ENCODE measurements around the gene TMEM184B. TPM values are rescaled to one million over a fixed set of nuclear protein-coding genes. Genes with fewer than 3 reads are reported as not detected.
"Not testable (repeated sequence)": the region's sequence is repeated elsewhere in the genome, so short reads cannot be mapped to it uniquely, and the experiment has no call there.

Gene TMEM184B
- total RNA-seq, 4 donors from 2014 or later = 39.4 to 108 (median 75.3) TPM

DNA sequence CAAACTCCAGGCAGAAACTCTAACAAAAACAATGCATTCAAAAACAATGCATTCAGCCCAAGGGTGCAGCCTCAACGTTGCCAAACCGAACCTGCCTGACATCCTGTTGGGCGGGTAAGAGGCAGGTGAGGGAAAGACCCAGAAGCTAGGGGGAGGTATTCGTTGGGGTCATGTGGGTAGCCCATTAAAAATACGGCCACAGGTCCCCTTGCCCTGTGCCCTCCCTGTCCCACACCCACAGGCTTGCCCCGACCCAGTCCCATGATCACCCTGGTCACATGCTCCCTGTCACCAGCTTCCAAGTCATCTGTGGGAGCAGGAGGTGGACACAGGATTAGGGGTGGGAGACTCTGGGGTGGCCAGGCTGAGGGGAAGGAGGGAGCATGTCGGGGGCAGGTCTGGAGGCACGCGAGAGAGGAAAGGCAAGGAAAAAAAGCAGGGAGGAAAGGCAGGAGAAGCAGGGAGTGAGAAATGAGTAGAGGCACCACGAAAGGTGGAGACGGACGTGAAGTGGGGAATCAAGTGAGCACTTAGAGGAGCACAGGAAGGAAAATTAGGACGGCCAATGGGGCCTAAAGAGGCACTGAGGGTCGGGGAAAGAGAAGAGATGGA lies 91.9 kb downstream of the TMEM184B start:
- intact Hi-C loops (cut with DNase I) = no loop called here
- Histone ChIP-seq H3K27me3 (no peaks in the 10 kb centered on the region), H3K4me3 (peak overlapping the region; percentile 57 to 78 (median 65)), H3K4me1 (peaks cover 33 to 53% (median 47%) of the 10 kb centered on the region in 4 donors), H3K9me3 (no peaks in the 10 kb centered on the region), H3K27ac (replicated peaks in 1 of 4) (peak overlapping the region; percentile 81 to 90 (median 86)), H3K36me3 (no peaks in the 10 kb centered on the region)
- no peak for DNase-seq (ENCODE audit: extremely low spot score)
- whole genome bisulfite sequencing = 21% methylated on average over 14 of the region's 14 CpGs
- TF ChIP-seq POLR2AphosphoS5 (IDR thresholded peaks at IDR 0.05) = peak in 1 of 2 donors; percentile 62
- no peak for TF ChIP-seq EP300 (IDR thresholded peaks at IDR 0.05)

DNA sequence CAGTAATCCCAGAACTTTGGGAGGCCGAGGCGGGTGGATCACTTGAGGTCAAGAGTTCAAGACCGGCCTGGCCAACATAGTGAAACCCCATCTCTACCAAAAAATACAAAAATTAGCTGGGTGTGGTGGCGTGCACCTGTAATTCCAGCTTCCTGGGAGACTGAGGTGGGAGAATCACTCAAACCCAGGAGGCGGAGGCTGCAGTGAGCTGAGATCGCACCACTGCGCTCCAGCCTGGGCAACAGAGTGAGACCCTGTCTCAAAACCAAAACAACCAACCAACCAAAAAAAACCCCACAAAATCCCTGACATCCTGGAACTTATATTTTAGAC lies 94.2 kb downstream of the TMEM184B start:
- H3K36me3 ChIP-seq; H3K27me3 ChIP-seq; H3K4me3 ChIP-seq; H3K9me3 ChIP-seq; intact Hi-C loops (cut with DNase I); DNase-seq (ENCODE audit: extremely low spot score): not testable (repeated sequence)
- 96% methylated on average over 7 of the region's 7 CpGs for WGBS
- Histone ChIP-seq H3K4me1 (peaks cover 45 to 70% (median 62%) of the 10 kb centered on the region in 4 donors), H3K27ac (replicated peaks in 1 of 4) (peak overlapping the region; percentile 81 to 90 (median 84))

DNA sequence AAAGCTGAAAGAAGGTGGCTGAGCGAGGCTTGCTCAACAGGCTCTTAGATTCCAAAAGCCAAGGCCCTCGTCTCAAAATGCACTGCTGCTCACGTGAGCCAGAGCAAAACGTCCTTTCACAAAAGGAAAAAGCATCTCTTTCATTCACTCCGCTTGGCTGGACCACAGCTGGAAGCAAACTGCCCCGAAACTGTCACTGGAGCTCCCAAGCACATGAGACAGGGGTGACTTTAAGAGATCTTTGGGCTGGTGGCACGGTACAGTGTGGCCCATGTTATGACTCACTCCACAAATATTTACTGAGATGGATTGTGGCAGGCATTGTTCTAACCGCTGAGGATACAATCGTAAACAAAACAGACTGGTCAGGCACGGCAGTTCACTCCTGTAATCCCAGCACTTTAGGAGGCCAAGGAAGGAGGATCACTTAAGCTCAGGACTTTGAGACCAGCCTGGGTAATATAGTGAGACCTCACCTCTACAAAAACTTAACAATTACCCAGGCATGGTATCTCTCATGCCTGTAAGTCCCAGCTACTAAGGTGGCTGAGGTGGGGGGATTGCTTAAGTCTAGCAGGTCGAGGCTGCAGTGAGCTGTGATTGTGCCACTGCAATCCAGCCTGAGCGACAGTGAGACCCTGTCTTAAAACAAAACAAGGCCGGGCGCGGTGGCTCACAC lies 94.7 kb downstream of the TMEM184B start:
- intact Hi-C loops (cut with DNase I) = no loop called here
- no peak for DNase-seq (ENCODE audit: extremely low spot score)
- H3K4me1 ChIP-seq = peaks cover 50 to 75% (median 67%) of the 10 kb centered on the region in 4 donors
- TF ChIP-seq EP300 (IDR thresholded peaks at IDR 0.05) (no peak), POLR2AphosphoS5 (IDR thresholded peaks at IDR 0.05) (peak; percentile 57 to 85)
- H3K9me3 ChIP-seq = no peaks in the 10 kb centered on the region
- H3K27ac ChIP-seq (replicated peaks in 1 of 4) = peak overlapping the region; percentile 81 to 90 (median 84)
- H3K4me3 ChIP-seq = peak overlapping the region in 1 of 4 donors; percentile 24
- WGBS = 60% methylated on average over 9 of the region's 15 CpGs
- no peaks in the 10 kb centered on the region for H3K27me3 ChIP-seq
- H3K36me3 ChIP-seq = no peaks in the 10 kb centered on the region

DNA sequence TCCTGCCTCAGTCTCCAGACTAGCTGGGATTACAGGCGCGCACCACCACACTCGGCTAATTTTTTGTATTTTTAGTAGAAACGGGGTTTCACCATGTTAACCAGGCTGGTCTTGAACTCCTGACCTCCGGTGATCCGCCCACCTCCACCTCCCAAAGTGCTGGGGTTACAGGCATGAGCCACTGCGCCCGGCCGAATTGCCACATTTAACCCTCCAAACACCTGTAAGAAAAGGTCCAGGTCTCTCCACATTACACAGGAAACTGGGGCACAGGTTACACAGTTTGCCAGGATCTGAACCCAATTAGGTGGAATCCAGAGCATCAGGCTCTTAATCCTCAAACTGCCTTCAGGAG lies 95.3 kb downstream of the TMEM184B start:
- intact Hi-C loops (cut with DNase I); H3K9me3 ChIP-seq; H3K27me3 ChIP-seq; H3K4me3 ChIP-seq; DNase-seq (ENCODE audit: extremely low spot score); H3K36me3 ChIP-seq: not testable (repeated sequence)
- 89% methylated on average over 9 of the region's 9 CpGs for WGBS
- Histone ChIP-seq H3K4me1 (peaks cover 53 to 80% (median 72%) of the 10 kb centered on the region in 4 donors), H3K27ac (replicated peaks in 1 of 4) (peak overlapping the region; percentile 81 to 90 (median 84))

DNA sequence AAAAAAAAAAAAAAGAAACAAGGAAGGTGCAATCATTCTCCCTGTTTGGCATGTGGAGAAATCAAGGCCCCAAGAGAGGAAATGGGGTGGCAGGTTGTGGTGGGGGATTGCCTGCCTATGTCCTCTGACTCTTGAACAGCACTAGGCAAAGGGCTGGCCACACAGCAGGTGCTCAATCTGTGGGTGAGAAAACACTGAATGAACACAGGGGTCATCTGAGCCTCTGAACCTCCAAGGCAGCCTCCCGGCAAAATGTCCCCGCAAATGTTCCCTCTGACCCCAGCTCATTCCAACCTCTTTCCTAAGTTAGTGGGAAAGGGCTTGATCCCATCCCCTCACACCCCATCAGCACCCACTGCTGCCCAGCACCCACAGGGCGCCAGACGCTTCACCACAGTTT lies 95.8 kb downstream of the TMEM184B start:
- Histone ChIP-seq H3K27me3 (no peaks in the 10 kb centered on the region), H3K4me1 (peaks cover 58 to 83% (median 77%) of the 10 kb centered on the region in 4 donors), H3K36me3 (no peaks in the 10 kb centered on the region), H3K4me3 (no peak overlapping the region), H3K27ac (replicated peaks in 1 of 4) (peak overlapping the region; percentile 81 to 90 (median 84)), H3K9me3 (no peaks in the 10 kb centered on the region)
- DNase-seq (ENCODE audit: extremely low spot score) = no peak
- WGBS = 92% methylated on average over 4 of the region's 4 CpGs
- intact Hi-C loops (cut with DNase I) = no loop called here
- TF ChIP-seq, protein P1, sequence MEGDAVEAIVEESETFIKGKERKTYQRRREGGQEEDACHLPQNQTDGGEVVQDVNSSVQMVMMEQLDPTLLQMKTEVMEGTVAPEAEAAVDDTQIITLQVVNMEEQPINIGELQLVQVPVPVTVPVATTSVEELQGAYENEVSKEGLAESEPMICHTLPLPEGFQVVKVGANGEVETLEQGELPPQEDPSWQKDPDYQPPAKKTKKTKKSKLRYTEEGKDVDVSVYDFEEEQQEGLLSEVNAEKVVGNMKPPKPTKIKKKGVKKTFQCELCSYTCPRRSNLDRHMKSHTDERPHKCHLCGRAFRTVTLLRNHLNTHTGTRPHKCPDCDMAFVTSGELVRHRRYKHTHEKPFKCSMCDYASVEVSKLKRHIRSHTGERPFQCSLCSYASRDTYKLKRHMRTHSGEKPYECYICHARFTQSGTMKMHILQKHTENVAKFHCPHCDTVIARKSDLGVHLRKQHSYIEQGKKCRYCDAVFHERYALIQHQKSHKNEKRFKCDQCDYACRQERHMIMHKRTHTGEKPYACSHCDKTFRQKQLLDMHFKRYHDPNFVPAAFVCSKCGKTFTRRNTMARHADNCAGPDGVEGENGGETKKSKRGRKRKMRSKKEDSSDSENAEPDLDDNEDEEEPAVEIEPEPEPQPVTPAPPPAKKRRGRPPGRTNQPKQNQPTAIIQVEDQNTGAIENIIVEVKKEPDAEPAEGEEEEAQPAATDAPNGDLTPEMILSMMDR (IDR thresholded peaks at IDR 0.05) = no peak
- TF ChIP-seq POLR2AphosphoS5 (IDR thresholded peaks at IDR 0.05) (no peak), EP300 (IDR thresholded peaks at IDR 0.05) (no peak), POLR2A (IDR thresholded peaks at IDR 0.05; ENCODE audit: low read depth) (no peak)

DNA sequence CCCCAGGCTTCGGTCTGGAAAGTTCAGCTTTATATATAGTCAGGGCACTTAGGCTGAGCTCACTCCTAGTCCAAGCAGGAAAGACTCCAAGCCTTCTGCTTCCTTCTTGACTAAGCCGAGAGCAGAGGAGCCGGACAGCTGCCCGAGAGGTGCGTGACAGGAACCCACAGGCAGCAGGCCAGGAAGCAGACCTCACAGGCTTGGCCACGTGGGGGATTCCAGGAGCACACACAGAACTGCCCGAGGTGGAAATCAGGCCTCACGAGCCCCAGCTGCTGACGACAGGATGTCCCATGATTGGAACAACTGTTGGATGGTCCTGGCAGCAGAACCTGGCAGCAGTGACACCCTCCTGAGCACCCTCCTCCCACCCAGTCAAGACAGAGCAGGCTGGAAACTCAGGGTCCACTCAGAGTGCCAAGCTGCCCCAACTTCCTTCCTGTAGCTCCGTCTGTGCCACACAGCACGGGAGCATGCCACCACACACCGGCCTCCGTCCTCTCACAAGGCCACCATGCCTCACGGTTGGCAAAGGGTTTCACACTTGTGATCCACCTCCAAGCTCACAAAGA lies 96.6 kb downstream of the TMEM184B start:
- intact Hi-C loops (cut with DNase I) = no loop called here
- Histone ChIP-seq H3K36me3 (no peaks in the 10 kb centered on the region), H3K9me3 (no peaks in the 10 kb centered on the region), H3K4me1 (peaks cover 57 to 83% (median 79%) of the 10 kb centered on the region in 4 donors), H3K27me3 (no peaks in the 10 kb centered on the region), H3K4me3 (no peak overlapping the region), H3K27ac (replicated peaks in 1 of 4) (peak overlapping the region; percentile 81 to 90 (median 84))
- no peak for DNase-seq (ENCODE audit: extremely low spot score)
- 58% methylated on average over 10 of the region's 14 CpGs for WGBS
- peak; percentile 68 to 95 for TF ChIP-seq POLR2AphosphoS5 (IDR thresholded peaks at IDR 0.05)
- no peak for TF ChIP-seq POLR2A (IDR thresholded peaks at IDR 0.05; ENCODE audit: low read depth)
